HCT116 (cell line): Measurements from ENCODE around the gene NCMAP. TPM values are rescaled to one million over a fixed set of nuclear protein-coding genes. Genes with fewer than 3 reads are reported as not detected.

Experiments
- ATAC-seq: fragments of 200-7000 bp; cut with Tn5 transposase; 2 replicates; pipeline ENCODE4 v1.9.1; 2020; ENCODE audit warnings: mild to moderate bottlenecking, moderate library complexity
- BruUV-seq: library from RNA; stranded (reverse); fragments of 400-500 nt; replicated peaks from 2 replicates; lab custom pipeline; 2021; lab: Mats Ljungman, UMichigan
- CTCF ChIA-PET: fragments of 300-600 bp; sonication (Branson Sonifier 250); formaldehyde crosslinking; loops from one replicate; lab custom pipeline; 2021; ENCODE audit warnings: antibody characterized with exemption; lab: Charles Lee
- POLR2A ChIA-PET: fragments of 300-600, 350-600 bp; sonication (Branson Sonifier 250); formaldehyde crosslinking; loops from one replicate; lab custom pipeline; 2021; ENCODE audit warnings: antibody characterized with exemption; lab: Charles Lee
- RAD21 ChIA-PET, 2 experiments: fragments of 300-600 bp; sonication (Branson Sonifier 250); formaldehyde crosslinking; loops; one replicate each; lab custom pipeline; 2023; ENCODE audit warnings: low total read pairs in 2 of 2; ENCODE audit not compliant: uncharacterized antibody in 2 of 2, unreplicated experiment in 2 of 2, low non-redundant PET in 1 of 2; lab: Charles Lee
- DNase-seq: peaks from one replicate; pipeline ENCODE4 v3.0.0-alpha.2; 2010; ENCODE audit warnings: low read depth, low spot score
- H2AFZ ChIP-seq: fragments of 200-600 bp; shearing (Covaris generic), sonication (generic); 2 replicates; pipeline ENCODE4 v1.6.1; 2017; ENCODE audit warnings: low read depth, mixed run types, mixed read lengths, antibody characterized with exemption, low read length; ENCODE audit not compliant: poor library complexity, severe bottlenecking
- H3K27ac ChIP-seq: 2 replicates; pipeline ENCODE4 v1.5.1; 2012; ENCODE audit warnings: low read depth, low read length
- H3K27me3 ChIP-seq: fragments of 200-600 bp; sonication (generic); 2 replicates; pipeline ENCODE4 v1.6.1; 2016; ENCODE audit warnings: mixed run types, low read length, mixed read lengths; ENCODE audit not compliant: insufficient read depth
- H3K36me3 ChIP-seq, 2 experiments: fragments of 200-500 bp in 1 of 2; fragments of 200-600 bp in 1 of 2; sonication (Bioruptor generic) in 1 of 2; sonication (generic) in 1 of 2; 2 replicates each; pipeline versions ENCODE4 v1.5.1 to v1.6.1; 2014 to 2016; ENCODE audit warnings: low read length in 2 of 2, inconsistent platforms in 1 of 2, mixed read lengths in 1 of 2, mixed run types in 1 of 2; ENCODE audit not compliant: insufficient read depth in 2 of 2, control insufficient read depth in 1 of 2
- H3K4me1 ChIP-seq, 2 experiments: fragments of 200-600 bp in 1 of 2; sonication (generic) in 1 of 2; 2 replicates each; pipeline versions ENCODE4 v1.5.1 to v1.6.1; 2012 to 2017; ENCODE audit warnings: low read length in 2 of 2, inconsistent platforms in 1 of 2, mild to moderate bottlenecking in 1 of 2, mixed read lengths in 1 of 2, mixed run types in 1 of 2, moderate library complexity in 1 of 2; ENCODE audit not compliant: insufficient read depth in 2 of 2, control insufficient read depth in 1 of 2
- H3K4me2 ChIP-seq: fragments of 200-600 bp; sonication (generic); 2 replicates; pipeline ENCODE4 v1.6.1; 2017; ENCODE audit warnings: mixed run types, low read length, mixed read lengths
- H3K4me3 ChIP-seq, 2 experiments: fragments of 200-600 bp in 1 of 2; sonication (generic) in 1 of 2; replicated peaks in 1 of 2; 2 replicates each; pipeline ENCODE4 v1.5.1; 2011 to 2016; ENCODE audit warnings: low read length in 2 of 2, control low read depth in 1 of 2, low read depth in 1 of 2, mild to moderate bottlenecking in 1 of 2, mixed read lengths in 1 of 2, mixed run types in 1 of 2
- H3K79me2 ChIP-seq: fragments of 200-600 bp; sonication (generic); 2 replicates; pipeline ENCODE4 v1.6.1; 2017; ENCODE audit warnings: mild to moderate bottlenecking, mixed run types, low read length, moderate library complexity, mixed read lengths; ENCODE audit not compliant: insufficient read depth
- H3K9ac ChIP-seq: fragments of 200-600 bp; sonication (generic); 2 replicates; pipeline ENCODE4 v1.6.1; 2016; ENCODE audit warnings: low read length, mixed read lengths
- H3K9me2 ChIP-seq: fragments of 200-600 bp; sonication (generic), shearing (Covaris generic); 2 replicates; pipeline ENCODE4 v1.6.1; 2017; ENCODE audit warnings: mixed run types, mild to moderate bottlenecking, moderate library complexity; ENCODE audit not compliant: insufficient read depth
- H3K9me3 ChIP-seq, 2 experiments: fragments of 200-500 bp in 1 of 2; fragments of 200-600 bp in 1 of 2; sonication (Bioruptor generic) in 1 of 2; sonication (generic) in 1 of 2; 2 replicates each; pipeline ENCODE4 v1.6.1; 2014 to 2017; ENCODE audit warnings: low read length in 2 of 2, mixed read lengths in 2 of 2, inconsistent platforms in 1 of 2, low read depth in 1 of 2, mild to moderate bottlenecking in 1 of 2, mixed run types in 1 of 2, moderate library complexity in 1 of 2; ENCODE audit not compliant: control insufficient read depth in 1 of 2, insufficient read depth in 1 of 2
- H4K20me1 ChIP-seq: fragments of 200-600 bp; sonication (generic), shearing (Covaris generic); 2 replicates; pipeline ENCODE4 v1.6.1; 2017; ENCODE audit warnings: mixed run types, mild to moderate bottlenecking, moderate library complexity; ENCODE audit not compliant: insufficient read depth
- CEBPB ChIP-seq: IDR thresholded peaks from 2 replicates; pipeline ENCODE4 v1.6.1; 2012; ENCODE audit warnings: low read depth
- POLR2A ChIP-seq: IDR thresholded peaks from 2 replicates; pipeline ENCODE4 v1.7.0; 2011; ENCODE audit warnings: borderline replicate concordance; ENCODE audit not compliant: insufficient read depth, insufficient read length; ENCODE audit errors: extremely low read depth
- RAD21 ChIP-seq: IDR thresholded peaks from 2 replicates; pipeline ENCODE4 v1.6.1; 2012; ENCODE audit warnings: low read depth, mild to moderate bottlenecking
- REST ChIP-seq: IDR thresholded peaks from 2 replicates; pipeline ENCODE4 v1.6.1; 2012; ENCODE audit warnings: low read depth
- SP1 ChIP-seq: IDR thresholded peaks from 2 replicates; pipeline ENCODE4 v1.6.1; 2012; ENCODE audit warnings: low read depth
- SRF ChIP-seq: IDR thresholded peaks from 2 replicates; pipeline ENCODE4 v1.6.1; 2012; ENCODE audit warnings: low read depth
- YY1 ChIP-seq: IDR thresholded peaks from 2 replicates; pipeline ENCODE4 v1.6.1; 2011; ENCODE audit warnings: low read length, low read depth, moderate library complexity, mild to moderate bottlenecking; ENCODE audit not compliant: insufficient replicate concordance; ENCODE audit errors: extremely low read depth
- ZNF274 ChIP-seq: fragments of 200-500 bp; sonication (Bioruptor generic); IDR thresholded peaks from 2 replicates; pipeline ENCODE4 v1.6.1; 2014; ENCODE audit warnings: mild to moderate bottlenecking, low read depth, low read length, inconsistent platforms
- intact Hi-C: fragments of 100-400 bp; cut with micrococcal nuclease; formaldehyde crosslinking; loops from 2 replicates; pipeline ENCODE4 v1.10.0; 2022
- total RNA-seq: library from RNA; stranded (reverse); gene quantifications from one replicate; pipeline ENCODE4 v1.2.1, GENCODE V29; 2021; ENCODE audit not compliant: unreplicated experiment

Gene NCMAP
- total RNA-seq, 1 experiment from 2014 or later, result 0.84 TPM

GRCh38 chr1:24654010-24654409 lies 98.1 kb downstream of the NCMAP start:
- no peaks in the 10 kb centered on the region for H3K4me1 ChIP-seq
- no peak overlapping the region for H2AFZ ChIP-seq
- H4K20me1 ChIP-seq, result peaks cover 4% of the 10 kb centered on the region; the same call in 1 of the 2 replicates
- no peak overlapping the region for H3K4me3 ChIP-seq
- ATAC-seq (no peak), DNase-seq (no peak)
- H3K9ac ChIP-seq, result no peak overlapping the region
- POLR2A ChIA-PET, result no interaction called here
- BruUV-seq, result no TSS peak
- H3K79me2 ChIP-seq, result peaks cover 97% of the 10 kb centered on the region
- no peaks in the 10 kb centered on the region for H3K9me2 ChIP-seq
- CTCF ChIA-PET, result interaction anchor here (1.1 to 1.8 kb wide), 3 partner anchors 34 to 238 kb away, joined by 3 to 5 read pairs (median 4); partner anchors contain the start of gene NIPAL3
- no peak for TF ChIP-seq CEBPB
- no peak for TF ChIP-seq POLR2A
- TF ChIP-seq RAD21, result no peak
- TF ChIP-seq REST, result no peak
- no peak for TF ChIP-seq SRF
- no peak for TF ChIP-seq ZNF274
- no peak for TF ChIP-seq YY1
- no peak for TF ChIP-seq SP1
- no peaks in the 10 kb centered on the region for H3K27me3 ChIP-seq
- no peaks in the 10 kb centered on the region for H3K9me3 ChIP-seq
- no peak overlapping the region for H3K27ac ChIP-seq
- peaks cover 83 to 90% of the 10 kb centered on the region in 2 experiments for H3K36me3 ChIP-seq
- intact Hi-C loops, result no loop called here
- RAD21 ChIA-PET, result no interaction called here
- no peak overlapping the region for H3K4me2 ChIP-seq
